H1 (cell line): Measurements from ENCODE around the gene FAM120A. TPM values are rescaled to one million over a fixed set of nuclear protein-coding genes. Genes with fewer than 3 reads are reported as not detected.

Source experiments
- BCL11A ChIP-seq, 2 experiments: IDR thresholded peaks; one replicate each; pipeline ENCODE4 v1.6.1; 2011; ENCODE audit warnings: low read depth in 2 of 2, low read length in 2 of 2, mild to moderate bottlenecking in 2 of 2
- JUN ChIP-seq: IDR thresholded peaks from 2 replicates; pipeline ENCODE4 v1.6.1; 2011; ENCODE audit warnings: low read depth, mild to moderate bottlenecking, improper control_type of control experiment, low read length
- MAX ChIP-seq: IDR thresholded peaks from 2 replicates; pipeline ENCODE4 v1.6.1; 2012; ENCODE audit warnings: inconsistent platforms
- USF2 ChIP-seq: IDR thresholded peaks from 2 replicates; pipeline ENCODE4 v1.6.1; 2011; ENCODE audit warnings: low read length, improper control_type of control experiment
- polyA plus RNA-seq, 7 experiments: library from polyadenylated mRNA; depleted of rRNA in 3 of 7; stranded (reverse) in 5 of 7; unstranded in 2 of 7; fragments of >200 nt in 5 of 7; fragments of 200-250 nt in 2 of 7; gene quantifications; 1 replicate in 5 of 7; 2 replicates in 1 of 7; 4 replicates in 1 of 7; pipeline versions ENCODE4 v1.2.1 to v1.2.3, GENCODE V29; 2011 to 2013; ENCODE audit warnings: missing spikeins in 2 of 7, mixed read lengths in 2 of 7
- total RNA-seq: library from RNA; stranded (reverse); fragmentation: NEBNext Ultra II Directional; extraction: Animal tissue kit (Norgen Biotek cat#: 25700); gene quantifications from 2 replicates; pipeline ENCODE4 v1.2.1, GENCODE V29; 2021

The FAM120A gene
- total and polyA plus RNA-seq, 2 of the 8 experiments (the other 6 are each of a cell fraction or from before 2014, with no cell fraction given), result 24.9 to 54.7 TPM

- no peak for TF ChIP-seq USF2
- TF ChIP-seq BCL11A (IDR thresholded peaks at IDR 0.05; ENCODE audit: low read depth in 2 of 2, low read length in 2 of 2), result no peak
- no peak for TF ChIP-seq JUN
- no peak for TF ChIP-seq MAX
- TF ChIP-seq, all 59 proteins: peak for 0
These were observed 51.9 kb downstream of the FAM120A start (continued) for GRCh38 chr9:93503381-93503780.
